Activated CD4-positive, alpha-beta T cell treated with anti-CD3 and anti-CD28 coated beads, Interleukin-2, amount 50 U/mL, for 48 hours (primary cell): ENCODE results near the gene NUPR2.
"Not testable (repeated sequence)": the region's sequence is repeated elsewhere in the genome, so short reads cannot be mapped to it uniquely, and the experiment has no call there.

Source experiments
- DNase-seq, 2 experiments: peaks; one replicate each; pipeline ENCODE4 v3.0.0-alpha.2; 2020

NUPR2 gene

DNA sequence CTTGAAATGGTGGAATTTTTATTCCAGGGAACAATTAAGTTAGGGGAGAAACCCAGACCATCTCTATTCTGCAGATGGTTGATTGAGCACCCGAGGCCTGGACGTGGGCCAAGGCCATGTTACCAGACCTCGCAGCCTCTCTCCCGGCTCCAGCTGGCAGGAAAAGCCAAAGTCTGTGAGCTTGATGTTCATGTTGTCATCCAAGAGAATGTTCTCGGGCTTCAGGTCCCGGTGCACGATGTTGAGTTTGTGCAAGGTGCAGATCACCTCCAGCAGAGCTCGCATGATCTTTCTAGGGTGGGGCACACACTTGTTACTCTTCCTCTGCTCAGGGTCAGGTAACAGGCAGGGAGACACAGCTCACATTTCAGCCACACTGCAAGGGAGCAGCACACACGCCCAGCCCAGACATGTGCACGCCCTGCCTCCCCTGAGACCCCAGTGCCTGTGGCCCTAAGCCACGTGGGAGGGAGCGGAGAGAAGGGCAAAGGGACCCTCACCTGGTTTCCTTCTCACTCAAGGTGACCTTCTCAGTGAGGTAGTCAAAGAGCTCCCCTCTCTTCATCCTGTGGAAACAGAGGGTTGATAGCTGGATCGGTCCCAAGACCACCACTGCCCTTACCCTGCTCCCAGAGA, 32.9 kb downstream of the NUPR2 start:
- no peak for DNase-seq

DNA sequence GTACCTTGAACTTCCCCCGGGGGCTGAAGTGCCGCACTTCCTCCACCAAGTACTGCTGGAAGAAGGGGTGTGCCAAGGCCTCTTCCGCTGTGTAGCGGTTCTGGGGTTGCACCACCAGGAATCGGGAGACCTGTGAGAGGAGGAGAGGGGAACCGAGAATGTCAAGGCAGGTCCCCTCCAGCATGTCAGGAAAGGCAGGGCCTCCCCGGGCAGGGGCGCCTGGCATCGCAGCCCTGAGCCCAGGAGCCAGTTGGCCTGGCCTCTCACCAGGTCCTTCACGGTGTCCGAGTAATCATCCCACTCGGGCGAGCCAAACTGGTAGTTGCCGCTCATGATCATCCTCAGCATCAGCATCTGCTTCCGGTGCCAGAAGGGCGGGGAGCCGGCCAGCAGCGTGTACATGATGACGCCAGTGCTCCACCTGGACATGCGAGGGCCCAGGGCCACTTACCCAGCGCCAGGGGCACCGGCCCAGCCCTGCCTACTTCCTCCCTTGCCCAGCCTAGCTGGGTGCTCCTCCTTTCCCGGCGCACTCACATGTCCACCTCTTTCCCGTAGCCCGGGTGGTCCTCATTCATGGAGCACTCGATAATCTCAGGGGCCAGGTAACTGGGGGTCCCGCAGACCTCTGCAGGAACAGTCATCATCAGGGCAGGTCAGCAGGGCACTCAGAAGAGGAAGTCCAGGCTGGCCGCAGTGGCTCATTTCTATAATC, 34.4 kb downstream of the NUPR2 start:
- no peak for DNase-seq

DNA sequence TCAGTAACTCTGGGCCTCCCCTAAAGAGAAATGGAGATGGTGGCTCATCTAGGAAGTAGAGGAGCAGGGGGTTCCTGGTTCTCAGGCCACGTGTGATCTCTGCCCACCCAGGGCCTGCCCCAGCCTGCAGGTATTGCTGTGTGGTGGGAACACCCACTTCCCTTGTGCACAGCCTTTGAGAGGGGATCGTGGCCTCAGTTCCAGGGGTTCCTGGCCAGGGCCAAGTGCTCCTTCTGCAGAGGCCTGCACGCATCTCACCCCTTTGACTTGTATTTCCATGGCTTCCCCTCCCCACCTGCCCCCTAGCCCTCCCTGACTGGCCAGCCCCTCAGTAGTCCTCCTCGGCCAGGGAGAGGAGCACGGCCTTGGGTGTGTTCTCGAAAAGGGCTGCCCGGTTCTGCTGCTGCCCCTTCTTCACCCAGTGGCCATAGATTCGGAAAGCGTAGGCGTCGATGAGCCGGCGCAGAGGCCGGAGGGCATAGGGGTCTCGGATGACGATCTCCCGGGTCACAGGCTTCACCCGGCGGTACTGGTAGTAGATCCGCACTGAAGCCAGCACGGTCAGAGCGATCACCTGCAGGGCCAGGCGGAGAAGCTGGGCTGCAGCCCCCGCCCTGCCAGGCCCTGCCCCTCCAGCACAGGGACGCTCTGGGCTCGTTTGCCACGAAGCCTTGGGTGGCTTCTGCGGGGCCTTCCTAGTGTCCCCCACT, 35.3 kb downstream of the NUPR2 start:
- DNase-seq, result not testable (repeated sequence)

DNA sequence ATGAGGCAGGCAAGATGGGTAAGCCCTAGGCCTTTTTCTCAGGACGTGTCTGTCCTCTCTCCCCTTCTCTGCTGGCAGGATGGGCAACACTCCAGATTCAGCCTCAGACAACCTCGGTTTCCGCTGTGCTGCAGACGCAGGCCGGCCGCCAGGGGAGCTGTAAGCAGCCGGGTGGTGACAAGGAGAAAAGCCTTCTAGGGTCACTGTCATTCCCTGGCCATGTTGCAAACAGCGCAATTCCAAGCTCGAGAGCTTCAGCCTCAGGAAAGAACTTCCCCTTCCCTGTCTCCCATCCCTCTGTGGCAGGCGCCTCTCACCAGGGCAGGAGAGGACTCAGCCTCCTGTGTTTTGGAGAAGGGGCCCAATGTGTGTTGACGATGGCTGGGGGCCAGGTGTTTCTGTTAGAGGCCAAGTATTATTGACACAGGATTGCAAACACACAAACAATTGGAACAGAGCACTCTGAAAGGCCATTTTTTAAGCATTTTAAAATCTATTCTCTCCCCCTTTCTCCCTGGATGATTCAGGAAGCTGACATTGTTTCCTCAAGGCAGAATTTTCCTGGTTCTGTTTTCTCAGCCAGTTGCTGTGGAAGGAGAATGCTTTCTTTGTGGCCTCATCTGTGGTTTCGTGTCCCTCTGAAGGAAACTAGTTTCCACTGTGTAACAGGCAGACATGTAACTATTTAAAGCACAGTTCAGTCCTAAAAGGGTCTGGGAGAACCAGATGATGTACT, 36.6 kb downstream of the NUPR2 start:
- no peak for DNase-seq

DNA sequence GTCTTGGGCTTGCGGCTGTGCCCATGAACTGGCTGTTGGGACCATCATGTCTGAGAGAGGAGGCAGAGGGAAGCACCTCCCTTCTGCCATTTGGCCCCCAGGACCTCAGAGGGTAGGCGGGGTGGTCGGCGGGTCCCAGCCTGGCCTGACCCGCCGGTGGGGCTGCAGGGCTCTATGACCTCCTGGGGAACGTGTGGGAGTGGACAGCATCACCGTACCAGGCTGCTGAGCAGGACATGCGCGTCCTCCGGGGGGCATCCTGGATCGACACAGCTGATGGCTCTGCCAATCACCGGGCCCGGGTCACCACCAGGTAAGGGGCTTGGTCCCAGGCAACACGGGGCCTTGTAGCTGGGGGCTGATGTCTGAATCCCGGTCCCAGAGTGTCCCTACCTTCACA, 38.0 kb downstream of the NUPR2 start:
- no peak for DNase-seq

DNA sequence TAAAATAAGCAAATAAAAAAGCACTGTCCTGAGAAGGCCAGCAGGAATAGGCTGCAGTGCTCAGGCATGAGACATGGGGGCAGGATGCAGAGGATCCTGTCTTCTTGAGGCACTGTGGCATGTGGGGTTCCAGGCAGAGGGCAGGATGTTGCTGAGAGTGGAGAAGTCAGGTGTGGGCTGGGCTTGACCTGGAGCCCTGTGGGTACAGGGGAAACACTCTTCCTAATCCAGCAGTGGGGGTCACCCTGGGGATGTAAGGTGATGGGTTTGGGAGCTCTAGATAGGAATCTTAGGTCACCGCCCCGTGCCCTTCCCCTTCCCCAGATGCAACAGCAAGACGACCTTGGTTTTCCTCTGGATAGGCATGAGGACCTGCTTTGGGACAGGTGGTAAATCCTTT, 38.5 kb downstream of the NUPR2 start:
- no peak for DNase-seq

DNA sequence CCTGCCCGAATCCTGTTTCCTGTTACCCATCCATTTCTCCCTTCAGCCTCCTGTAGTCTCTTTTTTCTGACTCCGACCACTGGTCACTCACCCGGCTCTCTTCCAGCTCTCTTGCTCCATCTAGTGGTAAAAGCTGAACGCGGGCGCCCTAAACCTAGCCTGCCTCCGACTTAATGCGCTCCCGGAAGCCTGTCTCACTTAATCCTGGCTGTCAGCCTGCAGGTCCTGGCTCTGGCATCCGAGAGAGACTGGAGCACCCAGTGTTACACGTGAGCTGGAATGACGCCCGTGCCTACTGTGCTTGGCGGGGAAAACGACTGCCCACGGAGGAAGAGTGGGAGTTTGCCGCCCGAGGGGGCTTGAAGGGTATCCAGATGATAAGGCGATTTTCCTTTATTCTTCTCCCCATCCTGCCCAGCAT, 41.8 kb downstream of the NUPR2 start:
- peak; percentile 74 to 80 for DNase-seq

DNA sequence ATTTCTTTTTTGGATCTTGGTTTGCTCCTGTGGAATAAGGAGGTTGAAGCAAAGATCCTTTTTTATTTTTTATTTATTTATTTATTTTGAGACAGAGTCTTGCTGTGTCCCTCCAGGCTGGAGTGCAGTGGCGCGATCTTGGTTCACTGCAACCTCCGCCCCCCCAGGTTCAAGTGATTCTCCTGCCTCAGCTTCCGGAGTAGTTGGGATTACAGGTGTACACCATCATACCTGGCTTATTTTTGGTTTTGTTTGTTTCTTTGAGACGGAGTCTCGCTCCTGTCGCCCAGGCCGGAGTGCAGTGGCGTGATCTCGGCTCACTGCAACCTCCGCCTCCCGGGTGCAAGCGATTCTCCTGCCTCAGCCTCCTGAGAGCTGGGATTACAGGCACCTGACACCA, 49.8 kb downstream of the NUPR2 start:
- DNase-seq, result not testable (repeated sequence)
